Kasumi-1 (cell line): ENCODE results near the gene FSD2.
"Not testable (repeated sequence)": the region's sequence is repeated elsewhere in the genome, so short reads cannot be mapped to it uniquely, and the experiment has no call there.

Experiments used
- DNase-seq, 2 experiments: peaks; one replicate each; lab custom pipeline; 2025; lab: John Stamatoyannopoulos, UW

FSD2 gene

GRCh38 chr15:82831894-82832600, 26.2 kb upstream of the FSD2 start:
- no peak for DNase-seq

- DNase-seq = no peak
Measured at GRCh38 chr15:82830427-82831173, 24.7 kb upstream of the FSD2 start.

DNA sequence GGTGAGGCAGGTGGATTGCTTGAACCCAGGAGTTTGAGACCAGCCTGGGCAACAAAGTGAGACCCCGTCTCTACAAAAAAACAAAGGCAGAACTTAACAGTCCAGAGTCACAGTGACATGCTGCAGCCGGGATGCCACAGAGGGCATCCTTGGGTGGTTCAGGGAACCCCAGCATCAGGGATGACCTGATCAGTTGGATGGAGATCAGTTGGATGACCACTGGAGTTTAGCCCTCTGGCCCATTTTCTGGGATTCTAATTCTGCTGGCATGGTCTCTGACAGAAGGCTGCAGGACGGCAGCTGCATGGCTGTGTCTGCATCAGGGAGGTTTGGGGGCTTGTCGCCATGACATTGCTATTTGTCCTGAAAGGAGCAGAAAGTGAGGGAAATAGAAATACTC, 23.4 kb upstream of the FSD2 start:
- DNase-seq = no peak

DNA sequence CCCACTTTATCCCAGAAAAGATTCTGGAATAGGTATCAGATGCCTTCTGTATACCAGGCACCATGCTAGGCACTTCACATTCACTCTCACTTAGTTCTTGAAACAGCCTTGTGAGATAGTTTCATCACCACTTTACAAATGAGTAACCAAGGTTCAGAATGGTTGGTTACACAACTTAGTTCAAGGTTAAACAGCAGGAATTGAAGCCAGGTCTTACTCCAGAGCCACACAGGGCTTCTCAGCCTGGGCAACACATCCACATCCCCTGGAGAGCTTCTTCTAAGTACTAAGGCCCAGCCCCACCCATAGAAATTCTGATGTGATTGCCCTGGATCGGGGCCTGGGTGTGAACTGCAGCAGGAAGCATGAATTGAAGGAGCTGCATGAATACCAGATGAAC, 22.2 kb upstream of the FSD2 start:
- DNase-seq = no peak

GRCh38 chr15:82823049-82823448, 17.2 kb upstream of the FSD2 start:
- DNase-seq = no peak

DNA sequence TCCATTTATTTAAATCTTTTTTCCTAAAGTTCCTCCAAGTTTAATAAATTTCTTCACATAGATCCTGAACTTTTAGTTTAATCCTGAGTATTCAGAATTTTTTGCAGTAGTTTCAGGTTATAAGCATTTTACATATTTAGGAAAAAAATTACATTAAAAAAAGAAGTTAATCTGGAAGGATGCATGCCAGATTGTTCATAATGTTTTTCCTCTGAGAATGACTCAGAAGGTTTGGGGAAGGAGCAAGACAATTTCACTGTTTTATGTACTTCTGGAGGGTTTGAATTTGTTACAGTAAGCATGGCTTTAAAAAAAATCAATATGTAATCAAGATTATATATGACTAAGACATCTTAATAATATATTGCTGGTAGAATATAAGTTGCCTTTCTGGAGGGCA, 16.0 kb upstream of the FSD2 start:
- not testable (repeated sequence) for DNase-seq

- DNase-seq = not testable (repeated sequence)
Measured at GRCh38 chr15:82821396-82821795, 15.5 kb upstream of the FSD2 start.

DNA sequence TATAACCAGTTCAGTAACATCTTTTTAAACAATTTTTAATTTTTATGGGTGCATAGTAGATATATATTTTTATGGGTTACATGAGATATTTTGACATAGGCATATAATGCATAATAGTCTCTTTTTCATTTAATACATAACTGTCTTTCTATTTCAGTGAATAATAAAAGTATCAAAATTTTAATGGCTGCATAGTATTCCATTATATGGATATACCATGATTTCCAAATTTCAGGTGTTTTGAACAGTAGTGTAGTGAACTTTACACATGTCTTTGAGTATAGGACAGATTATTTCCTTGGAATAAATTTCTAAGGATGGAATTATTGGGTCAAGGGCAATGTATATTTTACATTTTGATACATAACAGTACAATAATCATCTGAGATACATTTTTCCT, 14.3 kb upstream of the FSD2 start:
- DNase-seq = no peak

DNA sequence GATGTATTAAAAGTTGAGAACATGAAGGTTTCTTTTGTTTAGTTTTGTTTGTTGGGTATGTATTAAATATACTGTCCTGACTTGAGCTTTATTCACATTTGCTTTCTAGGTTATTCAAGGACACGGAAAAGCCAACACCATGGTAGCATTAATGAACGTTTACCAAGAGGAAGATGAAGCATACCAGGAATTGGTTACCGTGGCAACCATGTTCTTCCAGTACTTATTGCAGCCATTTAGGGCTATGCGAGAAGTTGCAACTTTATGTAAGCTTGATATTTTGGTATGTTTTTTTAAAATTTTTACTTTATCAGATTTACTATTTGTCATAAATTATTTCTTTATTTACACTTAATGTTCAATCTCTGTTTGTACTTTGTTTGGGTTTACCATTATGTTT, 7.1 kb upstream of the FSD2 start:
- no peak for DNase-seq

- DNase-seq = peak; percentile 55 to 56
Measured at GRCh38 chr15:82810890-82811426, 5.1 kb upstream of the FSD2 start.

- peak; percentile 55 to 56 for DNase-seq
Measured at GRCh38 chr15:82810061-82810889, 4.4 kb upstream of the FSD2 start.

- DNase-seq = peak; percentile 98 to 99
Measured at GRCh38 chr15:82809308-82810060, 3.6 kb upstream of the FSD2 start, which contains the start of gene WHAMM. Gene WHAMM, plus strand, starts transcription at chr15:82809628. Its CDS starts 99 bp downstream, at chr15:82809727.

DNA sequence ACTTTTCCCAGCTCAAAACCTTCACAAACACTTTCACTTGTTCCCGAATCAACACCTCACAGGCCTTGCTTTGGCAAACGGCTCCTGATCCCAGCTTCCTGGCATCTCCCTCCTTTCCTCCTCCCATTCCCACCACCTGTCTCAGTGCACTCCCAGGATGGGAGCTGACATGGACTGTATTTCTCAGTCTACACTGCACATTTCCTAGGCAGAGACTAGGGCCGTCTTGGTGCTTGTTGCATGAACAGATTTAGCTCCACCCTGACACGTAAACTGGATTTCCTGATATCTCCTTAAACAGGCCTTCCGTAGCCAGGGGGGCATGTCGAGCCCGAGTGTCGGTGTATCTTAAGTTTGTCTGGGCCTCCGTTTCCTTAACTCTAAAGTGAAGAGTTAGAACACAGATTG, 2.8 kb upstream of the FSD2 start:
- no peak for DNase-seq

- no peak for DNase-seq
Measured at GRCh38 chr15:82807920-82808633, 2.2 kb upstream of the FSD2 start.

GRCh38 chr15:82804575-82804949, 1.3 kb downstream of the FSD2 start:
- DNase-seq = no peak

- DNase-seq = no peak
Measured at GRCh38 chr15:82803793-82804574, 1.9 kb downstream of the FSD2 start.

- DNase-seq = peak; percentile 34 to 41
Measured at GRCh38 chr15:82802497-82802896, 3.4 kb downstream of the FSD2 start.

DNA sequence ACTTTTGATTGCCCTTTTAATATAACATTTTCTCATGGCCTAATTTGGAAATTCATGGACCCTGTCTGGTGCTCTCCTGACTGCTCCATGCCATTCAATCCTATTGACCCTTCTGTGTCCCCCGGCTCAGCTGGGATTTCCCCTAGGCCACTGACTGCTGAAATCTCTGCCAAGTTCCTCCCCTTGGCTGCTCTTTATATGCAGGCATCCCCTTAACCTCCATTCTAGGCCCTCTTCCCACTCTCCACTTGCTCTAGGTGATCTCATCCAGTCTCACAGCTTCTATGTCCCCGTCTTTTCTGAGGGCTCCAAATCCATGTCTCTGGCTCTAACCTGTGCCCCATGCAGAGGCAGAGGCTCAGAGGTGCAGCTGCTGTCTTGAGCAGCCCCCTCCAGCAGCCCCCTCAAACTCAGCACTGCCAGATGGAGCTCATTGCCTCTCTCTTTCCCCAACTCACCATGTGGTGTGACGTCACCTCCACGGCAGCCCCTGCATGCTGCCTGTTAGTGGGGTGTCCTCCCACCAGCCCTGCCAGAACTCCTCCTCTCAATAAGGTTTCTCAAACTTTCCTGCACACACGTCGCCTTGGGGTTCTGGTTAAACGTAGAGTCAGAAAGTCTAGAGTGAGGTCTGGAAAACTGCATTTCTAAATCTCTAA, 6.6 kb downstream of the FSD2 start:
- DNase-seq = no peak

- no peak for DNase-seq
Measured at GRCh38 chr15:82798531-82799166, 7.2 kb downstream of the FSD2 start.
